Keratinocyte (primary cell): ENCODE results near the gene HIKESHI.

ENCODE experiments used
- CTCF ChIP-seq, 3 experiments: IDR thresholded peaks in 1 of 3; conservative IDR thresholded peaks in 1 of 3; optimal IDR thresholded peaks in 1 of 3; 2 replicates in 2 of 3; 3 replicates in 1 of 3; pipeline versions ENCODE3 to v1.5.1; 2011; ENCODE audit warnings: low read length in 3 of 3, mild to moderate bottlenecking in 3 of 3, moderate library complexity in 2 of 3, control low read depth in 1 of 3, inconsistent platforms in 1 of 3; ENCODE audit not compliant: insufficient read depth in 2 of 3; ENCODE audit errors: extremely low read depth in 1 of 3
- EZH2 ChIP-seq: IDR thresholded peaks from one replicate; pipeline ENCODE4 v1.6.1; 2012; ENCODE audit warnings: inconsistent platforms, mild to moderate bottlenecking, low read length, moderate library complexity

- TF ChIP-seq CTCF (optimal IDR thresholded peaks at IDR 0.05 in 1 of 3, IDR thresholded peaks at IDR 0.05 in 1 of 3, conservative IDR thresholded peaks at IDR 0.05 in 1 of 3; ENCODE audit: extremely low read depth in 1 of 3, insufficient read depth in 2 of 3, low read length in 3 of 3): no peak
- no peak for TF ChIP-seq EZH2
Observed at GRCh38 chr11:86335131-86335767, 33.2 kb downstream of the HIKESHI start.
